Kidney tubule cell (primary cell): ENCODE results near the gene MX2.
A peak's percentile ranks its signal among the peaks of the same experiment; 100 is the strongest.

Source experiments
- DNase-seq: peaks from one replicate; pipeline ENCODE4 v3.0.0-alpha.2; 2018; ENCODE audit warnings: low spot score

Gene MX2

DNA sequence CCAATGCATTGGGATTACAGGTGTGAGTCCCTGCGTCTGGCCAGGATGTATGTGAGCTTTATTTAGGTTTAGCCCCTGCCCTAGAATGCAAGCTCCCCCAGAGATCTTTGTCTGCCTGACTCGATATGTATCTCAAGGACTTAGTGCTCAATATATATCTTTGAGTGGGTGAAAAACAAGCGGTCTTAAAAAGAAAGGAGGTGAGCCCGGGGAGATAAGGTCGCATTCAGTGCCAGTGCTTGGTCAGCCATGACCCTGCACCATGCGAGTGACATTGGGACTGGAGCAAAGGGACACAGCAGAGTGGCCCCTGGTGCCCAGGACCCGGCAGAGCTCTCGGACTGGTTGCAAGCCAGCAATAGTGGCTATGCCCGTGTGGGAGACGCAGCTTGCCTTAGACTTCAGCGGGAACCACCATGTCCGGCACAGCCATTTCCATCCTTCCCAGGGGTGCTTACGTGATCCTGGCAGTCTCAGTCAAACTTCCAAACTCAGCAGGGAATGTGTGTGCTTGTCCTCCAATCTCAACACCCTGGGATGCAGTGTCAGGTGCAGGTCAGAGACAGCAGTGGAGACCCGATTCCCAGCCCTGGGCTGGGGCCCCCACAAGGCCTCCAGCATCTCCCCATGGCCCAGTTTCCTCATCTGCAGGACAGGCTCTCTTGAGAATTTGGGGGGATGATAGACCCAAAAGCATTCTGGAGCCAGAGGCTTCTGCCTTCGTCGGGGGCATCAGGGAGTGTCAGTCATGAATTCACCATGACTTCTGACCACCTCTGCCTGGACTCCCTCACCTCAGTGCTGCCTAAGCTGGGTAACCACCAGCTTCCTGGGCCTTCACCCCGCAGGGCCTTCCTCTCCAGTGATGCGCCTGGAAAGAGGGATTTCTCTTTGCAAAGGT is 1.8 kb downstream of the MX2 start:
- no peak for DNase-seq

DNA sequence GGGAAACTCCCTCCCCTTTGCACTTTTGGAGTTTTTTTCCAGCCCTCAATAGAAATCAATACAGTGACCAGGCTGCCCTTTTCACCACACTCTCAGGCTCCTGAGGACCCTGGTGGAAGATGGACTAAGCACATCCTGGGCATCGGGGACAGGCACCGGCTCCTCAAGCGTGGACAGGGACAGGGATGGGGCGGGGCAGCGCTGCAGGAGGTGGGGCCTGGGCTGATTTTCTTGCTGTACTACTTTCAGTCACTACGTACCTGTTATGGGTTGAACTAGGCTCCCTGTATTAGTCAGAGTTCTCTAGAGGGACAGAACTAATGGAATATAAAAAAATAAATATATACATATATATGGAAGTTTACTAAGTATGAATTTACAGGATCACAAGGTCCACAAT is 2.5 kb downstream of the MX2 start:
- no peak for DNase-seq

DNA sequence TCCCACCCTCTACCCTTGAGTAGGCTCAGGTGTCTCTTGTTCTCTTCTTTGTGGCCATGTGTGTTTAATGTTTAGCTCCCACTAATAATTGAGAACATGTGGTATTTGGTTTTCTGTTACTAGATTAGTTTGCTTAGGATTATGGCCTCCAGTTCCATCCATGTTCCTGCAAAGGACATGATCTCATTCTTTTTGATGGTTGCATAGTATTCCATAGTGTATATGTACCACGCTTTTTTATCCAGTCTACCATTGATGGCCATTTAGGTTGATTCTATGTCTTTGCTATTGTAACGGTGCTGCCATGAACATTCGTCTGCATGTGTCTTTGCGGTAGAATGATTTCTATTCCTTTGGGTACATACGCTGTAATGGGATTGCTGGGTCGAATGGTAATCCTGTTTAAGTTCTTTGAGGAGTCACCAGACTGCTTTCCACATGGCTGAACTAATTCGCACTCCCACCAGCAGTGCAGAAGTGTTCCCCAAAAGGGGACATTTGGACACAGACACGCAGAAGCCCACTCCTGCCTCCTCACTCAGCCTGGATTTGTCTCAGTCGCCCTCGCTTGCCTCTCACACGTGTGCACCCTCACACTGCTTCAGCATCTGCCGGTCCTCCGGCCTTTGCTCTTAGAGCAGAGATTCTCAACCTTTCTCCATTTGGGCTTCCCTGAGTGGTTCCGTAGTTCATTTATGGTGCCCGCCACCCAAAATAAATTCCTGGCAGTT is 3.7 kb downstream of the MX2 start:
- no peak for DNase-seq

DNA sequence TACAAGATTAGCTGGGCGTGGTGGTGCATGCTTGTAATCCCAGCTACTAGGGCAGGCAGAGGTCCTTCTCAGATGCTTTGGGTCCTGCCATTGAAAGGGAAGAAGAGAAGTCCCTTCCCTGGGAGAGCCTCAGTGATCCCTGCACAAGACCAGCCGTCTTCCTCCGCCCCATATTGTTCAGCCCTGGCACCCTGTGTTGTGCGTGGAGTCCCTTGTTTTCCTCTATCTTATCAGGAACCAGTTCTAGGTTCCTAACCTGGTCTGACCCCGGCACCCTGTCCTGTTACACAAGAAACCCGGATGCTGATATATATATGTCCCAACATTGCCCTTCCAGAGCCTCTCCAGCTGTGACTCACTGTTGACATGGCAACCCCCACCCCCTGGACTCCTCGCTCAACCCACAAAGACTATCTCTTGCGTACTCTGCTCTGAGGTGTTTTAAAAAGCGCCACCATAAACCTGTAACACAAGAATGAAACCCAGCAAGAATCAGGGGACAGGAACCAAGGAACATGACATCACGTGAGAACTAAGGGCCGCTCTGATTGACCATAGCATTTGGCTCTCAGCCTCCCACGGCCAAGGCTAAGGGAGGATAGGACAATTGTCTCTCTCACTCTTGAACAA is 4.8 kb downstream of the MX2 start:
- DNase-seq = peak; percentile 67

DNA sequence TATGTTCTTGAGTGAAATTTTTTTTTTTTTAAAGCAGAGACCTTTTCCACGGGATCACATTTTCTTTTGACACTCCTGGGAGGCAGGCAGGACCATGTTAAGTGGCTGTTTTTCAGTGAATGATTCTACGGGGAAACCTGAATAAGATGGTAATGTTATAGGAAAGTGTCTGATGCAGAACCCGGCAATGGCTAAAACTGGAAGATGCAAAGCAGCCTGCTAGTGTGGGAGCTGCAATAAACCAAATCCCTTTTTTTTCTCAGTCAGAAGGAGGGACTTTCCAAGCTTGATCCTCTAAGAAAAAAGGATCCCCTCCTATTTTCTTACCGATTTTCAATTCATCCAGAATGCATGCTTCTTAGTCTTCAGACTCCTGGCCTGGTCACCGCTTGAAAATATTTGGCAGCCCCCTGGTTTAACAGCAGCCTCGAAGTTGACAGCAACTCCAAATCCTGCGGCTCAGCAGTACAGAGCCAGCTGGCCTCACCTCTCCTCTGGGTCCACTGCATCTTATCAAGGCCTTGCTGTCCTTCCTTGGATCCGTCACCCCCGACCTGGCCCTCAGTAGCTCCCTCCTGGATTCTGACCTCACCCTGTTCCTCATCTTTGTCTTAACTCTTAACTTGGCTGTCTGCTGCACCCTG is 5.6 kb downstream of the MX2 start:
- DNase-seq = no peak

DNA sequence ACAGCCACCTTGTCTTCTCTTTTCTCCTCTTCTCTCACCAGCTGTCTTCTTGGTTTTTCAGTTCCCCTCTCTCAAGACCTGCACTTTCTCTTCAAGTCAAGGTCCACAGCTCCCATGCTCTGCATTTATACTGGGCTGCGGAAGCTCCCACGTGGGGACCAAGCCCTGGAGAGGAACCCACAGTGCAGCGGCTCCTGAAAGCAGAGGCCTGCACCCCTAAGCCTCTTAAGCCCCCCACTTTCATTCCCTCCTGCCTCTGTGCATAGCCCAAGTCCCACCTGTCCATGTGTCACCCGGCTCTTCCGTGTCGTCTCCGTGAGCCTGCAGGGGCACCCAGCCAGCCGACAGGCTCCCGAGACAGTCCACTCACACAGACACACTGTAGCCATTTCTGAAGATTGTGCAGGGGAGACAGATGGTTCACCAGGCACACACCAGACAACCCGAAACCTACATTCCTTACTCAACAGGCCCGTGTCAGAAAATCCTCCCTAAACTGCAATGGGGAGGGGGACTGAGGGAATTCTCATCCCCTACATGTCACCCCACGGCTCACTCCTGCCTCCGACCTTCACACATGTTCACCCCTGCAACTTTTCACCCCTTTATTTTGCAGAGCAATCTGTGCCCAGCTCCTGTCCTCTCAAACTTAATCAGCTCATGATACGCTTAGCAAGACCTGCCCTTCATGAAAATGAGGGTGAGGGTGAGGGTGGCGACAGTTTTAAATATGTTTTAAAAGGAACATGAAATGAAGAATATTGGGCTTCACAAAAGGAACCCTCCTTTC is 6.3 kb downstream of the MX2 start:
- no peak for DNase-seq

DNA sequence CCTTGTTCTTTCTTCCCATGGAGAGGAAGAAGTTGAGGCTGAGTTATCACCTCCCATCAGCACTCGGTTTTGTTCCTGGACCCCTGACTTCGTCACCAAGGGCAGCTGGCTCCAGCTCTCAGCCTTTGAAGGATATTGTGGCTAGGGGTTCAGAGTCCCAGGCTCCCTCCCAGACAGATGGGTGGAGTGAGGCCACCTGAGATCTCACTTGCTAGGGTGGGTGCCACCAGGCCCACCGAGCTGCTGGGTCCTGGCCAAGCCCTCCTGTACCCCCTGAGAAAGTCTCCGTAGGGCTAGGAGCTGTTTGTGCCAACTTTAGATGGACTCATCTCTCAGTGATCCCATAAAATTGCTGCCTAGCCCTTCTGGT is 6.9 kb downstream of the MX2 start:
- DNase-seq = no peak

DNA sequence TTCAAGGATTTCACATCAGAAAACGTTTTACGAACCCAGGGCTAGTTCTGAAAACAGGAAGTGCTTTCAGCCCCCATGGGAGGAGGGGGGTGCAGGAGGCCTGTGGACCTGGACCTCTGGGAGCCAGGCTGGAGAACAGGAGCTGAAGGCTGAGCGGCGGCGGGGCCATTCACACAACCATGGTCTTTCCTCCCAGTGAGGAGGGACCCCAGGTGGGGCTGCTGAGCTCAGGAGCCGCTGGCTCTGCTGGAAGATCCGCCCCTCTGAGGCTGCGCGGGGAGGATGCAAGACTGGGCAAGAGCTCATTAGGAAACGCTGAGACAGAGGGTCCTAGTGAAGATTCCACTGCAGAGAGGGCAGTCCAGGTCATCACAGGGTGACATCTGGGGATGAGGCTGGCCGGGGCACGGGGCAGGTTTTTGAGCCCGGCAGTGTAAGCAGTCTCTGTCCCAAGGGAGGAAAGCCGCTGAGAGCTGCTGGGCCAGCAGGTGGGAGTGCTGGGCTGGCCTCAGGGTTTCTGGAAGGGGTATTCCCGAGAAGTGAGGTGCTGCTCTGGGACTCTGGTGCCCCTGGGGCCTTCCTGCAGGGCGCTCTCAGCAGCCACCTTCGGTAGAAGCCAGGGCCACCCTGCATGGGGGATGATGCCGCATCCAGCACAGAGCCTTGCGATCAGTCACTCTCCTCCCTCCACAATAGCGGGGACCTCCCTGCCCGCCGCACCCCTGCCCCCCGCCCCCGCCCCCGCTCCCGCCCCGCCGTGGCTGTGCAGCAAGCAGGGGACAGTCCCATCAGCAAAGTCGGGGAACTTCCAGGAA is 7.5 kb downstream of the MX2 start:
- DNase-seq = peak; percentile 4

DNA sequence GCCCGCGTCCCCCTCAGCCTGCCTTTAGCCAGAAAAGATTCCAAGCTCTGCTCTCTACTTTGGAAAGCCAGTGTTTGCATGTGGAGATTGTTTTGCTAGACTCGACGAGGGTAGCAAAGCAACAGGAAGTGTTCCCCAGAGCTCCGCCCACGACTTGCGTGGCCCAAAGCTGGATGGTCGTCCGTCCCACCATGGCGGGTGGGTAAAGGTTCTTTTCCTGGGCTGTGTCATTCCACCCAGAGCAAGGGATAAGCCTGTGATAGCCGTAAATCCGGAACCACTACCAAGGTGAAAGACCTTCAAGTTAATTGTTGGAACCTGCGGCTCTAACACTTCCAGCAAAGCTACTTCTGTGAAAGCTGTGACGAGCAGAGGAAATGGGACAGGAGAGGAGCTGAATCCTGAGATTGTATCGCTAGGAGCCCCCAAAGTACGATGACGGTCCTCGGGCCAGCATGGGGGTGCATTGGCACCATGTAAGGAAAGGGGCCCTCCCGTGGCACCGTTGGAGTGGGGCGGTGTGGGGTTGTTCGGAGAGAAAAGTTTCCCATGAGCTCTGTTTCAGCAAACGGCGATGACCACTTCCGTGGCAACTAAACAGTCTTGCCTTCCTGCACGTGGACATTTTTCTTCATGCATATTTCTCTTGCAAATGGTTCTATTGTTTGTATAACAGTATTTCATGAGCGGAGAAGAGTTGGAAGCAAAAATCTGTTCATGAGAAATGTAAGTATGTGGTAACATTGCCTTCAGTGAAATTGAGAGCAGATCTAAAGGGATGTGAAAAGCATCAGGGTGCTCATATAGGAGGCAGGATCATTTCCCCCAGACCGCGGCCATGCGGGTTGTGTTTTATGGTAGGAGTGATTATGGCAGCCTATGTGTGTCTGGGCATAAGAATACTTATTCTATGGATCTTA is 8.4 kb downstream of the MX2 start:
- no peak for DNase-seq

DNA sequence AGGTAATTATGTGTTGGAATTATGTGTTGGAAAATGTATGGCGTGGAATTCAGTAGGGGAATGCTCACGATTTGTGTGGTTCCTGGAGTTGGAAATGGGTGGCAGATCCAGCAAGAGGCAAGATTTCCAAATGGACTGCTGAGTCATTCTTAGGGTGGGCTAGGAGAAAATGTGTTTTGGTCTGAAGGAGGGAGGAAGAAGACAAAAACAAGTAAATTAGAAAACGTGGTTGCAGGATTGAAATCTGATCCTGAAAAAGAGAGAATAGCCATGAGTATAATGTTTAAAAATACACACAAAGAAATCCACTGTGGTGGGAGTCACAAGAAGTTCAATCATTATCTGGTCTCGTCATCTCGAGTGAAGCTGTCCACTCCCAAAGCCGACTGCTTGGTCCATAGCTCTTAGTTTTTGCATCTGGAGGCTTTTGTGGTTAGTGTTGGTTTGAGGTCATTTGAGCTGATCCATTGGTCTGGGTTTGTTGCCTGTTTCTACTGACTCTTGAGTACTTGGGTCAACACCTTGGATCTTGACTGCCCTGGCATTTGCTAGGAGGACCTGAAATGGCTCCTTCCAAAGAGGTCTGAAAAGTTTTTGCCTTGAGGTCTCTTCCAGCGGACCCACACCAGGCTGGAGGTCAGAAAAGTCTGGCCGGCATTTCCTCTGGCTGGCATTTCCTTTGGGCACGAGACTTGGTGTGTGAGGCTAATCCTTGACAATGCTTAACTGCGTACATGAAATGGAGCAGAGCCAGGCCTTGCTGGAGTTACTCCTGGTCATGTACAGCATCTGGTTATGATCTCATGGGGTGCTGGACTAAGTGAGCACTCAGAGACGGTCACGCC is 9.2 kb downstream of the MX2 start:
- no peak for DNase-seq

DNA sequence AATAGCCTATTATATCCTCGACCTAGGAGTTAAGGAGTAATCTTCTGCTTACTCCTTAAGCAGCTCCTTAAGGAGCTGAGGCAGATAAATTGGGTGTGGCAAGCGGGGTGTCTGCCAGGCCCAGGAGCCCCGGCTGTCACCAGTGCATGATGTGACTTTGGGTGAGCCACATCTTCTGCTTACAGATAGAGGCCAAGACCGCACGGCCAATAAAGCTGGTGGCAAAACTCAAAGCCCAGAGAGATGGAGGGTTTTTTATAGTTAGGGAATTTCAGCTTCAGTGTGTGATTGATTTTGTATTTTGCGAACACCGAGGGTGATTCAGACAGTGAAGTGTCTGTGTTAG is 9.8 kb downstream of the MX2 start:
- DNase-seq = no peak

DNA sequence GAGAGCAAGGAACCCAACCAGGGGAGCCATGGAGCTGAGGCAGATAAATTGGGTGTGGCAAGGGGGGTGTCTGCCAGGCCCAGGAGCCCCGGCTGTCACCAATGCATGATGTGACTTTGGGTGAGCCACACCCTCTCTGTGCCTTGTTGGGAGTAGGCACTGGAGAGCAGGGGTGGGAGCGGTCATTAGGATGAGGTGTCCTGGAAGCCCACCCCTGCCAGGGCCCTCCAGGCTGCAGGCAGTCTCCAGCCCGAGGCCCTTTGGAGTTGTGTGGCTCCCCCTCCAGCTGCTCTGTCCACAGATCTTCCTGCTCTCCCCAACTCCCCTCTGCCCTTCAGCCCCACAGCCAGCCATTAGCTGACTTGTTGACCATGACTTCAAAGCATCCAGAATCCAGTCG is 11.4 kb downstream of the MX2 start:
- DNase-seq = no peak

DNA sequence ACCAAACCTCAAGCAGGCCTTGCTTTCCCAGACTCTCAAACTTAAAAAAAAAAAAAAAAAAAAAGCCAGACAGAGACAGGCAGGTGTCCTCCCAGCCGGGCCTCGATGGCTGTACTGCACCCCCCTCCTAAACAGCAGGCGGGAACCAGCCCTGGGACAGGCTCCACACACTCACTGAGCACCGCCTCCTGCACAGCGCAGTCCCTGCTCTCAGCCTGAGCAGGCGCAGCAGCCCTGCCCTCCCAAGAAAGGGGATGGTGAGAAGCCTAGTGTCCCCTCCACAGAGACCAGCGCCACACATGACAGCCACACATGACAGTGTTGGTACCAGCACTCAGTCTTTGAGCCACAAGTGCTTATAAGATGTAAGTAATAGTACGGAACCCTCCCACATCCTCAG is 11.9 kb downstream of the MX2 start:
- DNase-seq = no peak

DNA sequence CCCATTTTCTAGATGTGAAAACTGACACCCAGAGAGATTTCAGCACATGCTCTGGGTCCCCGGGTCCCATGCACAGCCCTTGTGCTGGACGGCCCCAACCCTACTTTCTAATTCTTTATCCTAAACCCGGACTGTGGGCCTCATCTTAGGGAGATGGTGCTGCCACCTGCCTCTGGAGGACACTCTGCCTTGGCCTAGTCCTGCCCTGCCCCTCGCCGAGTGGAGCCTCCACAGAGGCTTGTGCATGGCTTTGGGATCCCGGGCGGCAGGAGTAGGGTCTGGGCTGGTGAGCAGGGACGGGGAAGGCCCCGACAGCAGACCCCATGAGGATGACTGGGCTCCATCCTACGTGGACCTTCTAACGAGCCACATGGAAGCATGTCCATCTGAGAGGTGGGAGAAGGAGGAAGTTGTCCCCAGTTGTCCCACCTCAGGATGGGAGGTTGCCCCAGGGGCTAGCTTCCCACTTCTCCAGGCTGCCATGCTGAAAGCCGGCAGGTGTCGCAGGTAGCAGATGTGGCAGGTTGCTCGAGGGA is 12.4 kb downstream of the MX2 start:
- no peak for DNase-seq

DNA sequence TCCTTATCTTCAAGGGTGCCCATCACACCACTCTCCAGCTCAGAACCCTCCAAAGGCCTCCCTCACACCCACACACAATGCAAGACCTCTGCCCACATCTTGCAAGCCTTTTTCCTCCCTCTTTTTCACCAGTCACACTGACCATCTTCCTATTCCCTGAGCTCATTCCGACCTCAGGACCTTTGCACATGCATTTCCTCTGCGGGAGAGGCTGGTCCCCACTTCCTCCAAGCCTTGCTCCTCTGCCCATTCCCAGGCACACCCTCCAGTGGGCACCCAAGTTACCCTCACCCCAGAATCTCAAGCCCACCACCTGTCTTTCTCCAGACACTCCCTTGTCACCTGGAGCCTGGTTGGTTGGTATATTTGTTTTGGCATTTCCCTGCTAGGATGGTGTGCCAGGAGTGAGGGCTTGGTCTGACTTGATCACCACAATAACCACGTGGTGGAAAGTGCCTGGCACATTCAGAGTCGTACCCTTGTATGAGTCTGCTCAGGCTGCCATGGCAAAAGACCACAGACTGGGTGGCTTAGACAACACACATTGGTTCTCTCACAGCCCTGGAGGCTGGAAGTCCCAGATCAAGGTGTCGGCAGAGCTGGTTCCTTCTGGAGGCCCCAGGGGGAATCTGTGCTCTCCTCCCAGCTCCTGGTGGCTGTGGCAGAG is 13.2 kb downstream of the MX2 start:
- no peak for DNase-seq

DNA sequence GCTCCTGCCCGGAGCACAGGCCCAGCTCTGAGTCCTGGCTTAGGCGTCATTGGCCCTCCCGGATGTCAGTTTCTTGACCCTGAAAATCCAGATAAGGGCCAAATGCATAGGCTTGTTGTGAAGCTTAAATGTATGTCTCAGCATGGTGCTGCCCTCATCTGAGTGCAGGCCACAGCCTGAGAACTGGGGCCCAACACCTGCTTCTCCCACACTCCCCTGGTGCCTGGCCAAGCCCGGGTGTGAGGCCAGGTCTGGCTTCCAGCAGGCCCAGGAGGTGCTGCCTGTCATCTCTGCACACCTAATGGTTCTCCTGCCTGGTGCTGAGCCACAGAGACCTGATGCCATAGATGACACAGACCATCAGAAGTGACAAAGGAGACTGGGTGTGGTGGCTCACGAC is 14.0 kb downstream of the MX2 start:
- no peak for DNase-seq

DNA sequence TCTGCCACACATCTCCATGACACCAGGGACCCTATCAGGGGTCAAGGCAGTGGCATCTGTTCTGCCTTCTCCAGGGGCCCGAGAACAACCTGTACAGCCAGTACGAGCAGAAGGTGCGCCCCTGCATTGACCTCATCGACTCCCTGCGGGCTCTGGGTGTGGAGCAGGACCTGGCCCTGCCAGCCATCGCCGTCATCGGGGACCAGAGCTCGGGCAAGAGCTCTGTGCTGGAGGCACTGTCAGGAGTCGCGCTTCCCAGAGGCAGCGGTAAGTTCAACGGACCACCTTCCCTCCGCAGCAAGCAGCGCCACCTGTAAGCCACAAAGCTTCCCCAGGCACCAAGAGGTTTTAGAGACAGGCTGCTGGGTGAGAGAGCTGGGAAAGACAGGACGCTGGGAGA is 15.9 kb downstream of the MX2 start:
- DNase-seq = no peak

DNA sequence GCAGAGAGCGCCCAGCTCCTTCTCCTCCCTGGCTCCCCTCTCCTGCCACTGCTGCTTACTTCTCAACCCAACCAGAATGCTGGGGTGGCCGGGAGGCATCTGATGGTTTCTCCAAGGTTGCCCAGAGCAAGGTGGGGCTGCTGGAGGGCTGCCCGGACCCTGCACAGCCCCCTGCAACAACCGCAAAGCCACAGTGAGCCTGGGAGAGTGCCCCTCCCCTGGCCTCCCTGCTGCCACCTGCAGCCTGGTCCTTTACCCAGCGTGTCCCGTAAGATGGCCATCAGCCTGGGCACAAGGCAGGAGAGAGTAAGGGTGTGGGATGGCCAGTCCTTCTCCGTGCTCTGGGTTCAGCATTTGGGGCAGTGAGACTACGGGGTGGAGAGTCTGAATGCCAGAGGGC is 17.0 kb downstream of the MX2 start:
- no peak for DNase-seq
